Right lobe of liver (tissue), 6 donors: ENCODE results near the gene B9D1. TPM values are rescaled to one million over a fixed set of nuclear protein-coding genes. Genes with fewer than 3 reads are reported as not detected.

Source experiments
- ATAC-seq, 4 donors: fragments of 200-7000 bp; cut with Tn5 transposase; one replicate each; pipeline ENCODE4 v1.9.1; 2020; ENCODE audit warnings: mild to moderate bottlenecking in 4 of 4, moderate library complexity in 4 of 4
- DNase-seq, 3 donors: peaks; one replicate each; pipeline ENCODE4 v3.0.0-alpha.2; 2020
- H3K27ac ChIP-seq, 3 donors: fragments of 200-600 bp; one replicate each; pipeline ENCODE4 v1.8.0; 2022
- H3K27me3 ChIP-seq, 2 donors: fragments of 200-600 bp; one replicate each; pipeline ENCODE4 v1.8.0; 2022
- H3K36me3 ChIP-seq, 4 donors: fragments of 200-600 bp; sonication (generic) in 1 of 4; one replicate each; pipeline versions ENCODE4 v1.5.1 to v1.8.0; 2017 to 2022; ENCODE audit warnings: control low read depth in 1 of 4
- H3K4me1 ChIP-seq, 4 donors: fragments of 200-600 bp; sonication (generic) in 1 of 4; one replicate each; pipeline versions ENCODE4 v1.5.1 to v1.8.0; 2017 to 2022; ENCODE audit warnings: control low read depth in 1 of 4
- H3K4me3 ChIP-seq, 3 donors: fragments of 200-600 bp; one replicate each; pipeline ENCODE4 v1.8.0; 2022
- H3K9me3 ChIP-seq, 4 donors: fragments of 200-600 bp; sonication (generic) in 1 of 4; one replicate each; pipeline versions ENCODE4 v1.5.1 to v1.8.0; 2017 to 2022; ENCODE audit warnings: control low read depth in 1 of 4
- CTCF ChIP-seq, 4 donors: fragments of 200-600 bp in 3 of 4; fragments of 450-650 bp in 1 of 4; IDR thresholded peaks; one replicate each; pipeline versions ENCODE4 v1.5.1 to v1.8.0; 2016 to 2022; ENCODE audit warnings: antibody characterized with exemption in 4 of 4, mild to moderate bottlenecking in 2 of 4
- POLR2A ChIP-seq: fragments of 450-650 bp; IDR thresholded peaks from one replicate; pipeline ENCODE4 v1.6.1; 2017; ENCODE audit warnings: antibody characterized with exemption, mild to moderate bottlenecking
- WGBS: methylation state at CpG from one replicate; pipeline ENCODE4 v1.1.6; 2018; ENCODE audit warnings: low coverage, low lambda C conversion rate; ENCODE audit not compliant: insufficient coverage; ENCODE audit errors: missing lambda C conversion rate; 5-methylcytosine and 5-hydroxymethylcytosine counted together
- intact Hi-C, 2 donors: fragments of 100-400 bp; cut with DNase I; formaldehyde crosslinking; loops; one replicate each; pipeline versions ENCODE4 v1.11.2 to v1.14.1; 2022
- total RNA-seq, 6 experiments: library from RNA; depleted of rRNA in 2 of 6; stranded (reverse); fragments of >200 nt in 2 of 6; fragmentation: NEBNext Ultra II Directional in 3 of 6; extraction: Animal tissue kit (Norgen Biotek cat#: 25700) in 3 of 6; gene quantifications; one replicate each; pipeline versions ENCODE4 v1.1.0 to v1.2.4, GENCODE V29; 2016 to 2023
- donor health status: DM: no; HTN: yes; CAD: no.
- donor health status: DM: no; HTN: no; CAD: no.
- donor health status: DM: no; HTN: no; CAD: no.
- donor health status: DM: no; HTN: yes; CAD: no.
- donor health status: DM: no; HTN: yes; CAD: no.

The B9D1 gene
- total RNA-seq, 6 experiments from 2014 or later: 2.3 to 27.9 (median 5.7) TPM

- no peaks in the 10 kb centered on the region for H3K27me3 ChIP-seq
- no peak overlapping the region for H3K27ac ChIP-seq
- ATAC-seq: no peak
- no peak for DNase-seq
- TF ChIP-seq POLR2A (no peak), CTCF (IDR thresholded peaks at IDR 0.05) (no peak)
- WGBS: 94% methylated on average over 2 of the region's 3 CpGs
- H3K9me3 ChIP-seq: no peaks in the 10 kb centered on the region
- no peaks in the 10 kb centered on the region for H3K36me3 ChIP-seq
- intact Hi-C loops: no loop called here
- no peak overlapping the region for H3K4me3 ChIP-seq
- no peaks in the 10 kb centered on the region for H3K4me1 ChIP-seq
These were observed 47.0 kb upstream of the B9D1 start for GRCh38 chr17:19409509-19409908.

GRCh38 chr17:19409066-19409465, 46.5 kb upstream of the B9D1 start:
- 80% methylated on average over 2 of the region's 3 CpGs for WGBS
- no peak overlapping the region for H3K4me3 ChIP-seq
- intact Hi-C loops: no loop called here
- no peaks in the 10 kb centered on the region for H3K9me3 ChIP-seq
- H3K27ac ChIP-seq: no peak overlapping the region
- H3K36me3 ChIP-seq: no peaks in the 10 kb centered on the region
- DNase-seq (no peak), ATAC-seq (no peak)
- no peak for TF ChIP-seq CTCF (IDR thresholded peaks at IDR 0.05)
- TF ChIP-seq POLR2A: no peak
- H3K4me1 ChIP-seq: no peaks in the 10 kb centered on the region
- H3K27me3 ChIP-seq: no peaks in the 10 kb centered on the region

- Histone ChIP-seq H3K4me3 (no peak overlapping the region), H3K27me3 (no peaks in the 10 kb centered on the region), H3K36me3 (no peaks in the 10 kb centered on the region), H3K9me3 (no peaks in the 10 kb centered on the region), H3K4me1 (no peaks in the 10 kb centered on the region), H3K27ac (no peak overlapping the region)
- DNase-seq (no peak), ATAC-seq (no peak)
- TF ChIP-seq CTCF (IDR thresholded peaks at IDR 0.05): no peak
- TF ChIP-seq POLR2A: no peak
- intact Hi-C loops: no loop called here
- WGBS: 100% methylated on average over 1 of the region's 2 CpGs
These were observed 45.8 kb upstream of the B9D1 start for GRCh38 chr17:19408346-19408710.

- DNase-seq: no peak
- WGBS: 100% methylated on average over 7 of the region's 10 CpGs
- intact Hi-C loops: no loop called here
- H3K4me3 ChIP-seq: no peak overlapping the region
- H3K9me3 ChIP-seq: no peaks in the 10 kb centered on the region
- H3K36me3 ChIP-seq: no peaks in the 10 kb centered on the region
- H3K27me3 ChIP-seq: no peaks in the 10 kb centered on the region
- no peak for ATAC-seq
- TF ChIP-seq POLR2A (no peak), CTCF (IDR thresholded peaks at IDR 0.05) (no peak)
- no peak overlapping the region for H3K27ac ChIP-seq
- H3K4me1 ChIP-seq: no peaks in the 10 kb centered on the region
These were observed 45.2 kb upstream of the B9D1 start for GRCh38 chr17:19407601-19408345.
